ENCODE measurements around the gene RUNX2. TPM values are rescaled to one million over a fixed set of nuclear protein-coding genes. Genes with fewer than 3 reads are reported as not detected.
A peak's percentile ranks its signal among the peaks of the same experiment; 100 is the strongest.

The RUNX2 gene
- total and polyA plus RNA-seq, 12 donors = 0.20 to 3.0 (median 1.6) TPM

GRCh38 chr6:45535933-45536332 lies 207.8 kb downstream of the RUNX2 start:
- Histone ChIP-seq H3K36me3 (no peaks in the 10 kb centered on the region), H3K4me3 (no peak overlapping the region), H3K4me1 (peaks cover 0 to 16% (median 0%) of the 10 kb centered on the region in 9 donors), H3K27ac (no peak overlapping the region), H3K9me3 (no peaks in the 10 kb centered on the region), H3K27me3 (no peaks in the 10 kb centered on the region)
- 80 to 87% methylated on average over 4 of the region's 4 CpGs for WGBS, 2 donors
- TF ChIP-seq CTCF (IDR thresholded peaks at IDR 0.05) = no peak
- no peak for DNase-seq
- intact Hi-C loops (cut with DNase I) = no loop called here
- no peak for ATAC-seq

GRCh38 chr6:45537539-45537938 lies 209.4 kb downstream of the RUNX2 start:
- Histone ChIP-seq H3K36me3 (no peaks in the 10 kb centered on the region), H3K4me3 (no peak overlapping the region), H3K27ac (no peak overlapping the region), H3K9me3 (no peaks in the 10 kb centered on the region), H3K27me3 (no peaks in the 10 kb centered on the region), H3K4me1 (peaks cover 0 to 28% (median 10%) of the 10 kb centered on the region in 9 donors)
- ATAC-seq (no peak), DNase-seq (no peak)
- TF ChIP-seq CTCF (IDR thresholded peaks at IDR 0.05) = no peak
- intact Hi-C loops (cut with DNase I) = no loop called here
- WGBS, 2 donors = 95 to 97% methylated on average over 6 of the region's 6 CpGs

- ATAC-seq (peak in 7 of 8 donors; percentile 28 to 86 (median 72)), DNase-seq (peak in 1 of 2 donors; percentile 51)
- intact Hi-C loops (cut with DNase I) = no loop called here
- Histone ChIP-seq H3K4me1 (peaks cover 0 to 31% (median 13%) of the 10 kb centered on the region in 9 donors), H3K4me3 (no peak overlapping the region), H3K27me3 (no peaks in the 10 kb centered on the region), H3K9me3 (no peaks in the 10 kb centered on the region), H3K27ac (peak overlapping the region in 2 of 10 donors; percentile 27 to 29), H3K36me3 (no peaks in the 10 kb centered on the region)
- WGBS, 2 donors = 45 to 76% methylated on average over 8 of the region's 8 CpGs
- TF ChIP-seq CTCF (IDR thresholded peaks at IDR 0.05) = no peak
Measured at GRCh38 chr6:45538641-45539547, 210.8 kb downstream of the RUNX2 start.

- Histone ChIP-seq H3K36me3 (no peaks in the 10 kb centered on the region), H3K4me1 (peaks cover 0 to 31% (median 13%) of the 10 kb centered on the region in 9 donors), H3K27me3 (no peaks in the 10 kb centered on the region), H3K4me3 (no peak overlapping the region), H3K9me3 (no peaks in the 10 kb centered on the region), H3K27ac (no peak overlapping the region)
- 84 to 93% methylated on average over 6 of the region's 6 CpGs for WGBS, 2 donors
- no peak for TF ChIP-seq CTCF (IDR thresholded peaks at IDR 0.05)
- ATAC-seq (no peak), DNase-seq (no peak)
- intact Hi-C loops (cut with DNase I) = loop anchor here in 1 of 10 donors (10.0 kb wide), 1 partner anchor 116 kb away; no protein-coding TSS in a partner anchor
Measured at GRCh38 chr6:45540375-45540920, 212.3 kb downstream of the RUNX2 start.
